Pancreas (tissue), 10 donors: Measurements from ENCODE around the gene CRTC2. TPM values are rescaled to one million over a fixed set of nuclear protein-coding genes. Genes with fewer than 3 reads are reported as not detected.
"Not testable (repeated sequence)": the region's sequence is repeated elsewhere in the genome, so short reads cannot be mapped to it uniquely, and the experiment has no call there.

Source experiments
- ATAC-seq, 4 donors: fragments of 200-7000 bp; cut with Tn5 transposase; one replicate each; pipeline versions ENCODE4 v1.8.0 to v1.9.1; 2020; ENCODE audit warnings: mild to moderate bottlenecking in 4 of 4, moderate library complexity in 4 of 4
- DNase-seq, 6 donors: peaks; one replicate each; pipeline ENCODE4 v3.0.0-alpha.2; 2020
- FAIRE-seq: peaks from 2 replicates; lab custom pipeline; 2012; peaks lifted over from hg19 to GRCh38; lab: Jason Lieb, UNC
- H3K27ac ChIP-seq, 4 donors: fragments of 200-600 bp; sonication (generic); 1 replicate in 3 of 4; 2 replicates in 1 of 4; pipeline versions ENCODE4 v1.5.0 to v1.8.0; 2020
- H3K27me3 ChIP-seq, 4 donors: fragments of 200-600 bp; one replicate each; pipeline ENCODE4 v1.8.0; 2021
- H3K36me3 ChIP-seq, 3 donors: fragments of 200-600 bp; sonication (generic) in 1 of 3; one replicate each; pipeline versions ENCODE4 v1.5.0 to v1.8.0; 2020 to 2021
- H3K4me1 ChIP-seq, 3 donors: fragments of 200-600 bp; one replicate each; pipeline ENCODE4 v1.8.0; 2021
- H3K4me3 ChIP-seq, 4 donors: fragments of 200-600 bp; sonication (generic) in 2 of 4; one replicate each; pipeline versions ENCODE4 v1.5.0 to v1.8.0; 2020 to 2021
- H3K9me3 ChIP-seq, 4 donors: fragments of 200-600 bp; one replicate each; pipeline ENCODE4 v1.8.0; 2021
- WGBS, 2 donors: extraction: QIAGEN DNeasy Blood & Tissue Kit; methylation state at CpG; one replicate each; pipeline ENCODE4 v1.1.7; 2013; 5-methylcytosine and 5-hydroxymethylcytosine counted together
- intact Hi-C, 3 donors: fragments of 100-400 bp; cut with DNase I; formaldehyde crosslinking; loops; one replicate each; pipeline versions ENCODE4 v1.11.1 to v1.14.2; 2022
- polyA plus RNA-seq, 2 donors: library from polyadenylated mRNA; stranded (reverse); fragments of 200-250 nt; gene quantifications; one replicate each; pipeline ENCODE4 v1.2.3, GENCODE V29; 2013
- total RNA-seq, 6 donors: library from RNA; stranded (reverse); fragmentation: NEBNext Ultra II Directional in 4 of 6; extraction: Animal tissue kit (Norgen Biotek cat#: 25700) in 4 of 6; gene quantifications; one replicate each; pipeline versions ENCODE4 v1.2.1 to v1.2.4, GENCODE V29; 2021 to 2023
- TF ChIP-seq, protein P1 (sequence below), 4 donors: fragments of 200-600 bp; sonication (generic) in 3 of 4; IDR thresholded peaks; one replicate each; pipeline versions ENCODE4 v1.5.0 to v1.8.0; 2021; ENCODE audit warnings: antibody characterized with exemption in 4 of 4
- donor health status: healthy with polysubstance abuse.
- donor health status: DM: no; HTN: no; CAD: no; lungs with moderate emphysema.
- donor health status: DM: no; HTN: no; CAD: no.
- donor health status: control.
- donor health status: control.
- donor health status: Bipolar disorder and iron deficiency.
- donor health status: DM: yes; HTN: yes; CAD: no.
- donor health status: DM: no; HTN: no; CAD: no.
- donor health status: DM: no; HTN: no; CAD: no.
- donor health status: DM: yes; HTN: yes; CAD: no.

CRTC2 gene
- total and polyA plus RNA-seq, 8 donors = 13.4 to 48.6 (median 20.7) TPM

DNA sequence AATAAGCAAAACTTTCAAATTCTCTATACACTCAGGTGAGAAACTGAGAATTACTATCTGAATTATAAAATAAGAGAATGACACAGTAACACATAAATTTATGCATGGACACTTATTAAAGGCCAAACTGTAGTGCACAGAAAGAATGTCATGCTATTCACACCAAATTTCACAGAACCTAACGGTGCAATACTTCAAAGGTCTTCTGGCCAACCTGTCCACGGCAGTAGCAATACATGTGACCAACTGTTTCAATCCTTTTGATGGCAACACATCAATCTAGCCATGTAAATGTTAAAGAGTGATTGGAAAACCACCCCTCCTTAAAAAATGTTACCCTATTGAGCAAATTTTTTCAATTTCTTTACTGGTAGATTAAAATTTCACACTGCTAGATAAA lies 46.1 kb downstream of the CRTC2 start:
- no peak for DNase-seq
- TF ChIP-seq, protein P1, sequence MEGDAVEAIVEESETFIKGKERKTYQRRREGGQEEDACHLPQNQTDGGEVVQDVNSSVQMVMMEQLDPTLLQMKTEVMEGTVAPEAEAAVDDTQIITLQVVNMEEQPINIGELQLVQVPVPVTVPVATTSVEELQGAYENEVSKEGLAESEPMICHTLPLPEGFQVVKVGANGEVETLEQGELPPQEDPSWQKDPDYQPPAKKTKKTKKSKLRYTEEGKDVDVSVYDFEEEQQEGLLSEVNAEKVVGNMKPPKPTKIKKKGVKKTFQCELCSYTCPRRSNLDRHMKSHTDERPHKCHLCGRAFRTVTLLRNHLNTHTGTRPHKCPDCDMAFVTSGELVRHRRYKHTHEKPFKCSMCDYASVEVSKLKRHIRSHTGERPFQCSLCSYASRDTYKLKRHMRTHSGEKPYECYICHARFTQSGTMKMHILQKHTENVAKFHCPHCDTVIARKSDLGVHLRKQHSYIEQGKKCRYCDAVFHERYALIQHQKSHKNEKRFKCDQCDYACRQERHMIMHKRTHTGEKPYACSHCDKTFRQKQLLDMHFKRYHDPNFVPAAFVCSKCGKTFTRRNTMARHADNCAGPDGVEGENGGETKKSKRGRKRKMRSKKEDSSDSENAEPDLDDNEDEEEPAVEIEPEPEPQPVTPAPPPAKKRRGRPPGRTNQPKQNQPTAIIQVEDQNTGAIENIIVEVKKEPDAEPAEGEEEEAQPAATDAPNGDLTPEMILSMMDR (IDR thresholded peaks at IDR 0.05) = no peak
- H3K27ac ChIP-seq = no peak overlapping the region
- ATAC-seq = no peak
- no peak for FAIRE-seq
- H3K9me3 ChIP-seq = no peaks in the 10 kb centered on the region
- no peak overlapping the region for H3K4me3 ChIP-seq
- no peaks in the 10 kb centered on the region for H3K27me3 ChIP-seq
- WGBS, 2 donors = 53 to 56% methylated on average over 2 of the region's 2 CpGs
- intact Hi-C loops = no loop called here
- no peaks in the 10 kb centered on the region for H3K36me3 ChIP-seq
- no peaks in the 10 kb centered on the region for H3K4me1 ChIP-seq

DNA sequence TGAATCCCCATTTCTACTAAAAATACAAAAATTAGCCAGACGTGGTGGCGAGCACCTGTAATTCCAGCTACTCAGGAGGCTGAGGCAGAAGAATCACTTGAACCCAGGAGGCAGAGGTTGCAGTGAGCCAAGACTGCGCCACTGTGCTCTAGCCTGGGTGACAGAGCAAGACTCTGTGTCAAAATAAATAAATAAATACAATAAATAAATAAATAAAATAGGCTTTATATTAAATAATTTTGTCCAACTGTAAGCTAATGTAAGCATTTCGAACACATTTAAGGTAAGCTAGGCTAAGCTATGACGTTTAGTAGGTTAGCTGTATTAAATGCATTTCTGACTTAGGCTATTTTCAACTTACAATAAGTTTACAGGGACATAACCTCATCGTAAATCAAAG lies 47.9 kb downstream of the CRTC2 start:
- intact Hi-C loops, H3K9me3 ChIP-seq, H3K4me1 ChIP-seq, H3K27me3 ChIP-seq, H3K36me3 ChIP-seq, H3K27ac ChIP-seq, DNase-seq, FAIRE-seq, ATAC-seq, H3K4me3 ChIP-seq: not testable (repeated sequence)
- 88 to 92% methylated on average over 6 of the region's 6 CpGs for WGBS, 2 donors

DNA sequence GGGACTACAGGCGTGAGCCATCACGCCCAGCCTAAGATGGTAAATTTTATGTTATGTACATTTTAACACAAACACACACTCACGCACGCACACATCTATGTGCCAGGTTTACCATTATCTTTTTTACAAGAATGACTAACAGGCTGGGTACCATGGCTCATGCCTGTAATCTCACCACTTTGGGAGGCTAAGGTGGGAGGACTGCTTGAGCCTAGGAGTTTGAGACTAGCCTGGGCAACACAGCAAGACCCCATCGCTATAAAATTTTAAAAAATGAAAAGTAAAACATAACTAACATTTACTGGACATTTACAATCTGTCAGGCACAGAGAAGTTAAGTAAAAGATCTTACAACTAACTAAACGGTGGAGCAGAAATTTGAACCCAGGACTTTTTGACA lies 50.3 kb downstream of the CRTC2 start:
- WGBS, 2 donors = 98% methylated on average over 6 of the region's 6 CpGs
- H3K27me3 ChIP-seq = no peaks in the 10 kb centered on the region
- no peak overlapping the region for H3K4me3 ChIP-seq
- H3K9me3 ChIP-seq = no peaks in the 10 kb centered on the region
- DNase-seq (peak in 1 of 6 donors; percentile 2), ATAC-seq (no peak), FAIRE-seq (no peak)
- intact Hi-C loops = no loop called here
- no peaks in the 10 kb centered on the region for H3K4me1 ChIP-seq
- no peaks in the 10 kb centered on the region for H3K36me3 ChIP-seq
- no peak overlapping the region for H3K27ac ChIP-seq
- TF ChIP-seq, protein P1 (IDR thresholded peaks at IDR 0.05) = no peak

DNA sequence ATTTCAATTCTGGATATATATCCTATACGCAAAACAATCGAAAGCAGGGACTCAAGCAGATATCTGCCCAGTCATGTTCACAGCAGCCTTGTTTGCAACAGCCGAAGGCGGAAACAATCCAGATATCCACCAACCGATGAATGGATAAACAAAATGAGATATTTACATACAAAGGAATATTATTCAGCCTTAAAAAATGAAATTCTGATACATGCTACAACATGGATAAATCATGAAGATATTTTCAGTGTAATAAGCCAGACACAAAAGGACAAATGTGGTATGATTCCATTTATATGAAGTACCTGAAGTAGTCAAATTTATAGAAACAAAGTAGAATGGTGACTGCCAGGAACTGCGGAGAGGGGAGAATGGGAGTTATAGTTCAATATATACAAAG lies 51.3 kb downstream of the CRTC2 start:
- H3K9me3 ChIP-seq = no peaks in the 10 kb centered on the region
- FAIRE-seq (no peak), ATAC-seq (no peak), DNase-seq (no peak)
- H3K4me3 ChIP-seq = no peak overlapping the region
- no peaks in the 10 kb centered on the region for H3K4me1 ChIP-seq
- H3K36me3 ChIP-seq = no peaks in the 10 kb centered on the region
- TF ChIP-seq, protein P1 (IDR thresholded peaks at IDR 0.05) = no peak
- 90% methylated on average over 6 of the region's 6 CpGs for WGBS, 2 donors
- intact Hi-C loops = no loop called here
- H3K27me3 ChIP-seq = no peaks in the 10 kb centered on the region
- H3K27ac ChIP-seq = no peak overlapping the region

DNA sequence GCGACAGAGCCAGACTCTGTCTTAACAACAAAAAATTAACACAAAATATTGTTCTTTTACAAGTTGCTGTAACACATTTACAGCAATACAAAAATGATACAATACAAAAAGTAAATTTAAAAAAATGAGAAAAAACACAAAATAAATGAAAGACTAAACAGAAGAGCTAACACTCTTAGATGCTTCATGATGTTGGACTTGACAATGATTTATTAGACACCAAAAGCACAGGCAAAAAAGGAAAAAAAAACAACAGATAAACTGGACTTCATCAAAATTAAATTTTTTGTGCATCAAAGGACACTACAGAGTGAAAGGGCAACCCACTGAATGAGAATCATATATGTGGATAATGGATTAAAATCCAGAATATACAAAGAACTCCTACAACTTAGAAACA lies 52.0 kb downstream of the CRTC2 start:
- intact Hi-C loops = no loop called here
- no peak overlapping the region for H3K4me3 ChIP-seq
- no peak for FAIRE-seq
- H3K27ac ChIP-seq = no peak overlapping the region
- H3K9me3 ChIP-seq = no peaks in the 10 kb centered on the region
- no peak for DNase-seq
- H3K36me3 ChIP-seq = no peaks in the 10 kb centered on the region
- H3K4me1 ChIP-seq = no peaks in the 10 kb centered on the region
- ATAC-seq = no peak
- TF ChIP-seq, protein P1 (IDR thresholded peaks at IDR 0.05) = no peak
- 96 to 100% methylated on average over 1 of the region's 1 CpG for WGBS, 2 donors
- H3K27me3 ChIP-seq = no peaks in the 10 kb centered on the region

DNA sequence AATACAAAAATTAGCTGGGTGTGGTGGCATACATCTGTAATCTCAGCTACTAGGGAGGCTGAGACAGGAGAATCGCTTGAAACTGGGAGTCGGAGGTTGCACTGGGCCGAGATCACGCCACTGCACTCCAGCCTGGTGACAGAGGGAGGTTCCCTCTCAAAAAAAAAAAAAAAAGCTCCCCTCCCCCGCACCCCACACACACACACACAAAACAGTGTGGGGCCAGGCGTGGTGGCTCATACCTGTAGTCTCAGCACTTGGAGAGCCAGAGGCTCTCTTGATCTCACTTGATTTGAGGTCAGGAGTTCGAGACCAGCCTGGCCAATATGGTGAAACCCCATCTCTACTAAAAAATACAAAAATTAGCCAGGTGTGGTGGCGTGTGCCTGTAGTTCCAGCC lies 52.5 kb downstream of the CRTC2 start:
- H3K9me3 ChIP-seq, DNase-seq, H3K4me3 ChIP-seq, H3K27ac ChIP-seq, ATAC-seq, intact Hi-C loops, H3K36me3 ChIP-seq, H3K4me1 ChIP-seq, FAIRE-seq, H3K27me3 ChIP-seq: not testable (repeated sequence)
- 94 to 99% methylated on average over 8 of the region's 8 CpGs for whole genome bisulfite sequencing, 2 donors
